Transverse colon (tissue), 3 donors: ENCODE results near the gene SLC6A9.

Experiments used
- EP300 ChIP-seq: sonication (generic); formaldehyde crosslinking; IDR thresholded peaks from one replicate; pipeline ENCODE4 v1.6.1; 2017; ENCODE audit warnings: antibody characterized with exemption, low read depth
- TF ChIP-seq, protein P1 (sequence below), 5 experiments: fragments of 200-600 bp in 3 of 5; fragments of 450-650 bp in 2 of 5; sonication (generic) in 3 of 5; IDR thresholded peaks; 1 replicate in 2 of 5; 2 replicates in 3 of 5; pipeline ENCODE4 v1.5.1; 2016 to 2017; ENCODE audit warnings: antibody characterized with exemption in 5 of 5, inconsistent platforms in 3 of 5, mild to moderate bottlenecking in 2 of 5, moderate library complexity in 1 of 5

GRCh38 chr1:43953361-43953760 lies 77.9 kb downstream of the SLC6A9 start:
- TF ChIP-seq, protein P1, sequence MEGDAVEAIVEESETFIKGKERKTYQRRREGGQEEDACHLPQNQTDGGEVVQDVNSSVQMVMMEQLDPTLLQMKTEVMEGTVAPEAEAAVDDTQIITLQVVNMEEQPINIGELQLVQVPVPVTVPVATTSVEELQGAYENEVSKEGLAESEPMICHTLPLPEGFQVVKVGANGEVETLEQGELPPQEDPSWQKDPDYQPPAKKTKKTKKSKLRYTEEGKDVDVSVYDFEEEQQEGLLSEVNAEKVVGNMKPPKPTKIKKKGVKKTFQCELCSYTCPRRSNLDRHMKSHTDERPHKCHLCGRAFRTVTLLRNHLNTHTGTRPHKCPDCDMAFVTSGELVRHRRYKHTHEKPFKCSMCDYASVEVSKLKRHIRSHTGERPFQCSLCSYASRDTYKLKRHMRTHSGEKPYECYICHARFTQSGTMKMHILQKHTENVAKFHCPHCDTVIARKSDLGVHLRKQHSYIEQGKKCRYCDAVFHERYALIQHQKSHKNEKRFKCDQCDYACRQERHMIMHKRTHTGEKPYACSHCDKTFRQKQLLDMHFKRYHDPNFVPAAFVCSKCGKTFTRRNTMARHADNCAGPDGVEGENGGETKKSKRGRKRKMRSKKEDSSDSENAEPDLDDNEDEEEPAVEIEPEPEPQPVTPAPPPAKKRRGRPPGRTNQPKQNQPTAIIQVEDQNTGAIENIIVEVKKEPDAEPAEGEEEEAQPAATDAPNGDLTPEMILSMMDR (IDR thresholded peaks at IDR 0.05), result no peak
- no peak for TF ChIP-seq EP300
